GM10847 (cell line): ENCODE data around the gene TNRC6C.

Experiments used
- POLR2A ChIP-seq: IDR thresholded peaks from 2 replicates; pipeline ENCODE4 v1.6.1; 2011; ENCODE audit not compliant: insufficient read length; ENCODE audit errors: extremely low read depth

TNRC6C gene

GRCh38 chr17:77944390-77945222 is 13.9 kb upstream of the TNRC6C start:
- no peak for TF ChIP-seq POLR2A

- no peak for TF ChIP-seq POLR2A
Measured at GRCh38 chr17:77946900-77947645, 11.4 kb upstream of the TNRC6C start.

GRCh38 chr17:77948690-77949114 is 9.8 kb upstream of the TNRC6C start:
- no peak for TF ChIP-seq POLR2A

GRCh38 chr17:77951123-77951522 is 7.4 kb upstream of the TNRC6C start:
- no peak for TF ChIP-seq POLR2A

GRCh38 chr17:77952368-77952767 is 6.1 kb upstream of the TNRC6C start:
- TF ChIP-seq POLR2A, result no peak

GRCh38 chr17:77957235-77957856 is 1.2 kb upstream of the TNRC6C start:
- TF ChIP-seq POLR2A, result no peak

GRCh38 chr17:77958716-77959125 is 218 bp downstream of the TNRC6C start:
- TF ChIP-seq POLR2A, result no peak

- TF ChIP-seq POLR2A, result no peak
Measured at GRCh38 chr17:77959126-77959925, 823 bp downstream of the TNRC6C start.

GRCh38 chr17:77959926-77960521 is 1.5 kb downstream of the TNRC6C start:
- TF ChIP-seq POLR2A, result no peak

GRCh38 chr17:77961741-77962140 is 3.2 kb downstream of the TNRC6C start:
- TF ChIP-seq POLR2A, result no peak

- TF ChIP-seq POLR2A, result no peak
Measured at GRCh38 chr17:77962348-77962747, 3.8 kb downstream of the TNRC6C start.

- no peak for TF ChIP-seq POLR2A
Measured at GRCh38 chr17:77963441-77963840, 4.9 kb downstream of the TNRC6C start.

- no peak for TF ChIP-seq POLR2A
Measured at GRCh38 chr17:77965352-77965751, 6.8 kb downstream of the TNRC6C start.

- TF ChIP-seq POLR2A, result no peak
Measured at GRCh38 chr17:77966476-77966875, 8.0 kb downstream of the TNRC6C start.

GRCh38 chr17:77968788-77969187 is 10.3 kb downstream of the TNRC6C start:
- TF ChIP-seq POLR2A, result no peak
